Measurements from ENCODE around the gene ANKRD18A. TPM values are rescaled to one million over a fixed set of nuclear protein-coding genes. Genes with fewer than 3 reads are reported as not detected.

Gene ANKRD18A
- total and polyA plus RNA-seq, 2 of the 8 experiments (the other 6 are each of a cell fraction or from before 2014, with no cell fraction given) = 0.68 to 4.0 TPM

- TF ChIP-seq EP300 (IDR thresholded peaks at IDR 0.05; ENCODE audit: borderline replicate concordance in 1 of 2, low read depth in 2 of 2, low read length in 2 of 2) (no peak), GABPA (IDR thresholded peaks at IDR 0.05; ENCODE audit: borderline replicate concordance, insufficient read depth, low read length) (no peak), RBBP5 (IDR thresholded peaks at IDR 0.05; ENCODE audit: borderline replicate concordance, low read depth, low read length) (no peak), SP1 (IDR thresholded peaks at IDR 0.05; ENCODE audit: low read depth, low read length) (no peak), BACH1 (IDR thresholded peaks at IDR 0.05; ENCODE audit: low read length) (no peak), TAF1 (IDR thresholded peaks at IDR 0.05; ENCODE audit: low read depth, low read length) (no peak)
Measured at GRCh38 chr9:38656896-38657295, 36.5 kb upstream of the ANKRD18A start (continued).

Measured in H1 (cell line).